ENCODE results near the gene CREB5. TPM values are rescaled to one million over a fixed set of nuclear protein-coding genes. Genes with fewer than 3 reads are reported as not detected.

Gene CREB5
- total RNA-seq, 1 experiment from 2014 or later: 0.49 TPM

DNA sequence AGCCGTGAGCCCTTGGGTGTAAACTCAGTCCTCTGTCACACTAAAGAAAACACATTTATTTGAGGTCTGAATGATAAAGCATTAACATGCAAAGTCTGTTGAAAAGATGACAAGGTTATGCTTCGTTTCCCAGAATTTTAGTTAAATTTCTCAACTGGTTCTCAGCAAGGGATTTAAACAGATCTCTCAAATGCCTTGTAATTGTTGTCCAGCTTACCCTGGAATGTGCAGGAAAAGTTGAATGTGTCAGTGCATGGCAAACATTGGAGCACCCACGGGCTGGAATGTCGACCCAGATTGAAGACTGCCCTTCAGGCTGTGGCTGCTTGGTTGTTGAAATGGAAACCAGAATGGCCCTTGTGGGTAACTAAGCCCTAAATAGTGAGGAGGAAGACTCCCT is 354.0 kb downstream of the CREB5 start:
- TF ChIP-seq FOSL1 (IDR thresholded peaks at IDR 0.05; ENCODE audit: low read depth) (no peak), EZH2phosphoT487 (IDR thresholded peaks at IDR 0.05; ENCODE audit: borderline replicate concordance) (no peak), SRF (IDR thresholded peaks at IDR 0.05; ENCODE audit: low read depth) (no peak), CEBPB (IDR thresholded peaks at IDR 0.05; ENCODE audit: low read depth) (no peak), YY1 (IDR thresholded peaks at IDR 0.05; ENCODE audit: extremely low read depth, insufficient replicate concordance, low read depth, low read length) (no peak), ZNF274 (IDR thresholded peaks at IDR 0.05; ENCODE audit: low read depth, low read length) (no peak), EGR1 (IDR thresholded peaks at IDR 0.05; ENCODE audit: low read depth) (no peak), EZH2 (IDR thresholded peaks at IDR 0.05) (no peak), RAD21 (IDR thresholded peaks at IDR 0.05; ENCODE audit: low read depth) (no peak), JUND (IDR thresholded peaks at IDR 0.05) (no peak), SIN3A (IDR thresholded peaks at IDR 0.05; ENCODE audit: low read depth) (no peak), ELF1 (IDR thresholded peaks at IDR 0.05; ENCODE audit: borderline replicate concordance, low read depth) (no peak), TCF7L2 (IDR thresholded peaks at IDR 0.05; ENCODE audit: borderline replicate concordance, extremely low read depth, insufficient read depth, insufficient read length) (no peak), CBX3 (IDR thresholded peaks at IDR 0.05; ENCODE audit: low read depth) (no peak), POLR2A (IDR thresholded peaks at IDR 0.05; ENCODE audit: borderline replicate concordance, extremely low read depth, insufficient read depth, insufficient read length) (no peak)
- TF ChIP-seq, protein P1, sequence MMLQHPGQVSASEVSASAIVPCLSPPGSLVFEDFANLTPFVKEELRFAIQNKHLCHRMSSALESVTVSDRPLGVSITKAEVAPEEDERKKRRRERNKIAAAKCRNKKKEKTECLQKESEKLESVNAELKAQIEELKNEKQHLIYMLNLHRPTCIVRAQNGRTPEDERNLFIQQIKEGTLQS (IDR thresholded peaks at IDR 0.05): no peak
- TF ChIP-seq, protein P2, sequence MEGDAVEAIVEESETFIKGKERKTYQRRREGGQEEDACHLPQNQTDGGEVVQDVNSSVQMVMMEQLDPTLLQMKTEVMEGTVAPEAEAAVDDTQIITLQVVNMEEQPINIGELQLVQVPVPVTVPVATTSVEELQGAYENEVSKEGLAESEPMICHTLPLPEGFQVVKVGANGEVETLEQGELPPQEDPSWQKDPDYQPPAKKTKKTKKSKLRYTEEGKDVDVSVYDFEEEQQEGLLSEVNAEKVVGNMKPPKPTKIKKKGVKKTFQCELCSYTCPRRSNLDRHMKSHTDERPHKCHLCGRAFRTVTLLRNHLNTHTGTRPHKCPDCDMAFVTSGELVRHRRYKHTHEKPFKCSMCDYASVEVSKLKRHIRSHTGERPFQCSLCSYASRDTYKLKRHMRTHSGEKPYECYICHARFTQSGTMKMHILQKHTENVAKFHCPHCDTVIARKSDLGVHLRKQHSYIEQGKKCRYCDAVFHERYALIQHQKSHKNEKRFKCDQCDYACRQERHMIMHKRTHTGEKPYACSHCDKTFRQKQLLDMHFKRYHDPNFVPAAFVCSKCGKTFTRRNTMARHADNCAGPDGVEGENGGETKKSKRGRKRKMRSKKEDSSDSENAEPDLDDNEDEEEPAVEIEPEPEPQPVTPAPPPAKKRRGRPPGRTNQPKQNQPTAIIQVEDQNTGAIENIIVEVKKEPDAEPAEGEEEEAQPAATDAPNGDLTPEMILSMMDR (IDR thresholded peaks at IDR 0.05 in 2 of 3, conservative IDR thresholded peaks at IDR 0.05 in 1 of 3; ENCODE audit: borderline replicate concordance in 1 of 3, insufficient read depth in 1 of 3, low read depth in 2 of 3, low read length in 2 of 3): no peak
- TF ChIP-seq, protein P3, sequence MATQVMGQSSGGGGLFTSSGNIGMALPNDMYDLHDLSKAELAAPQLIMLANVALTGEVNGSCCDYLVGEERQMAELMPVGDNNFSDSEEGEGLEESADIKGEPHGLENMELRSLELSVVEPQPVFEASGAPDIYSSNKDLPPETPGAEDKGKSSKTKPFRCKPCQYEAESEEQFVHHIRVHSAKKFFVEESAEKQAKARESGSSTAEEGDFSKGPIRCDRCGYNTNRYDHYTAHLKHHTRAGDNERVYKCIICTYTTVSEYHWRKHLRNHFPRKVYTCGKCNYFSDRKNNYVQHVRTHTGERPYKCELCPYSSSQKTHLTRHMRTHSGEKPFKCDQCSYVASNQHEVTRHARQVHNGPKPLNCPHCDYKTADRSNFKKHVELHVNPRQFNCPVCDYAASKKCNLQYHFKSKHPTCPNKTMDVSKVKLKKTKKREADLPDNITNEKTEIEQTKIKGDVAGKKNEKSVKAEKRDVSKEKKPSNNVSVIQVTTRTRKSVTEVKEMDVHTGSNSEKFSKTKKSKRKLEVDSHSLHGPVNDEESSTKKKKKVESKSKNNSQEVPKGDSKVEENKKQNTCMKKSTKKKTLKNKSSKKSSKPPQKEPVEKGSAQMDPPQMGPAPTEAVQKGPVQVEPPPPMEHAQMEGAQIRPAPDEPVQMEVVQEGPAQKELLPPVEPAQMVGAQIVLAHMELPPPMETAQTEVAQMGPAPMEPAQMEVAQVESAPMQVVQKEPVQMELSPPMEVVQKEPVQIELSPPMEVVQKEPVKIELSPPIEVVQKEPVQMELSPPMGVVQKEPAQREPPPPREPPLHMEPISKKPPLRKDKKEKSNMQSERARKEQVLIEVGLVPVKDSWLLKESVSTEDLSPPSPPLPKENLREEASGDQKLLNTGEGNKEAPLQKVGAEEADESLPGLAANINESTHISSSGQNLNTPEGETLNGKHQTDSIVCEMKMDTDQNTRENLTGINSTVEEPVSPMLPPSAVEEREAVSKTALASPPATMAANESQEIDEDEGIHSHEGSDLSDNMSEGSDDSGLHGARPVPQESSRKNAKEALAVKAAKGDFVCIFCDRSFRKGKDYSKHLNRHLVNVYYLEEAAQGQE (IDR thresholded peaks at IDR 0.05; ENCODE audit: low read depth): no peak
- TF ChIP-seq, protein P4, sequence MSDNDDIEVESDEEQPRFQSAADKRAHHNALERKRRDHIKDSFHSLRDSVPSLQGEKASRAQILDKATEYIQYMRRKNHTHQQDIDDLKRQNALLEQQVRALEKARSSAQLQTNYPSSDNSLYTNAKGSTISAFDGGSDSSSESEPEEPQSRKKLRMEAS (IDR thresholded peaks at IDR 0.05): no peak
- ChIA-PET CTCF (no interaction called here), RAD21 (ENCODE audit: low non-redundant PET in 1 of 2, low total read pairs in 2 of 2, uncharacterized antibody in 2 of 2, unreplicated experiment in 2 of 2) (no interaction called here), POLR2A (no interaction called here)
- H3K79me2 ChIP-seq (ENCODE audit: insufficient read depth, low read length): no peaks in the 10 kb centered on the region
- no peak overlapping the region for H3K4me3 ChIP-seq (replicated peaks in 1 of 2; ENCODE audit: low read depth in 1 of 2, low read length in 2 of 2)
- no peaks in the 10 kb centered on the region for H3K4me1 ChIP-seq (ENCODE audit: control insufficient read depth in 1 of 2, insufficient read depth in 2 of 2, low read length in 2 of 2)
- intact Hi-C loops (cut with micrococcal nuclease): no loop called here
- no peaks in the 10 kb centered on the region for H3K9me3 ChIP-seq (ENCODE audit: control insufficient read depth in 1 of 2, insufficient read depth in 1 of 2, low read depth in 1 of 2, low read length in 2 of 2)
- no TSS peak for BruUV-seq (replicated peaks)
- no peak overlapping the region for H3K27ac ChIP-seq (ENCODE audit: low read depth, low read length)
- ATAC-seq (no peak), DNase-seq (ENCODE audit: low read depth, low spot score) (no peak)
- no peaks in the 10 kb centered on the region for H4K20me1 ChIP-seq (ENCODE audit: insufficient read depth)
- H3K9ac ChIP-seq (ENCODE audit: low read length): no peak overlapping the region
- no peaks in the 10 kb centered on the region for H3K9me2 ChIP-seq (ENCODE audit: insufficient read depth)
- peaks cover 10% of the 10 kb centered on the region; the same call in 1 of the 2 replicates for H3K27me3 ChIP-seq (ENCODE audit: insufficient read depth, low read length)
- no peaks in the 10 kb centered on the region for H3K36me3 ChIP-seq (ENCODE audit: control insufficient read depth in 1 of 2, insufficient read depth in 2 of 2, low read length in 2 of 2)
- H2AFZ ChIP-seq (ENCODE audit: low read depth, low read length, poor library complexity, severe bottlenecking): no peak overlapping the region
- no peak overlapping the region for H3K4me2 ChIP-seq (ENCODE audit: low read length)
